H1 (cell line): ENCODE data around the gene RABEP1. TPM values are rescaled to one million over a fixed set of nuclear protein-coding genes. Genes with fewer than 3 reads are reported as not detected.

Source experiments
- BCL11A ChIP-seq, 2 experiments: IDR thresholded peaks; one replicate each; pipeline ENCODE4 v1.6.1; 2011; ENCODE audit warnings: low read depth in 2 of 2, low read length in 2 of 2, mild to moderate bottlenecking in 2 of 2
- CEBPB ChIP-seq: IDR thresholded peaks from 2 replicates; pipeline ENCODE4 v1.6.1; 2012; ENCODE audit warnings: low read depth, low read length
- KDM1A ChIP-seq: fragments of 200-600, 300-600 bp; sonication (generic); IDR thresholded peaks from 2 replicates; pipeline ENCODE4 v1.7.1; 2016; ENCODE audit warnings: mild to moderate bottlenecking, low read length, borderline replicate concordance
- RAD21 ChIP-seq, 2 experiments: IDR thresholded peaks in 1 of 2; conservative IDR thresholded peaks in 1 of 2; 2 replicates each; pipeline ENCODE4 v1.6.1; 2011; ENCODE audit warnings: low read depth in 2 of 2, low read length in 2 of 2, improper control_type of control experiment in 1 of 2, inconsistent platforms in 1 of 2, mild to moderate bottlenecking in 1 of 2, moderate library complexity in 1 of 2
- TEAD4 ChIP-seq: IDR thresholded peaks from 2 replicates; pipeline ENCODE4 v1.6.1; 2012; ENCODE audit warnings: low read depth, low read length, inconsistent platforms, mixed read lengths
- ZNF274 ChIP-seq: IDR thresholded peaks from 2 replicates; pipeline ENCODE4 v1.7.0; 2012; ENCODE audit warnings: low read length, borderline replicate concordance; ENCODE audit errors: extremely low read depth
- polyA plus RNA-seq, 7 experiments: library from polyadenylated mRNA; depleted of rRNA in 3 of 7; stranded (reverse) in 5 of 7; unstranded in 2 of 7; fragments of >200 nt in 5 of 7; fragments of 200-250 nt in 2 of 7; gene quantifications; 1 replicate in 5 of 7; 2 replicates in 1 of 7; 4 replicates in 1 of 7; pipeline versions ENCODE4 v1.2.1 to v1.2.3, GENCODE V29; 2011 to 2013; ENCODE audit warnings: missing spikeins in 2 of 7, mixed read lengths in 2 of 7
- total RNA-seq: library from RNA; stranded (reverse); fragmentation: NEBNext Ultra II Directional; extraction: Animal tissue kit (Norgen Biotek cat#: 25700); gene quantifications from 2 replicates; pipeline ENCODE4 v1.2.1, GENCODE V29; 2021

RABEP1 gene
- total and polyA plus RNA-seq, 2 of the 8 experiments (the other 6 are each of a cell fraction or from before 2014, with no cell fraction given) = 8.5 to 52.3 TPM

DNA sequence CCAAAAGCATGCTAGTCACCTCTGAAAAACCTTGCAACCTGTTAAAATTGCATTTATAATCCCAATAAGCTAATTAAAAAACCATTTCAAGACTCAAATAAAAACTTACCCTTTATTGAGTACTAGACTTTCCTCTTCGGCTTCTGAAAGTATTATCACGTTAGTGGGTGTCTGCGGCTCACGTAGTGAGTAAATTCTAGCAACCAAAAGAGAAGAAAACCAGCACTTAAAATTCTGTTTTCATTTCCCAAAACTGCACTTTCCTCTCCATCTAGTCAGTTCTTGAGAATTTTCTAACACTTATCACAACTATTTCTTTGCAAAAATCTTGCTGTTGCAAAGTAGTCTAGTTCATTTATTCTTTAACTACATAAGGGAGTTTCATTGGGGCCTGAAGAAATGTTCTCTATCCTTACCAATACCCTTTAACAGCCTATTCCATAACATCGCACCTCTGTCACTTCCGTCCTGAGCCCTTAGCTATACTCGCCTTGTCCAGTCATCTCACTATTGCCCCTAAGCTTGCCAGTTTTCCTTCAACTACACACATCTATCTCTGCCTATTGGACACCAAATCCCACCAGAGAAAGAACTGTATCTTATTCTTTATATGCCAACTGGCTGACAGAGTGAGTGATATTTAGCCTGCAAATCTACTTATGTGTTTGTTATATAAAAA lies 128.6 kb downstream of the RABEP1 start (continued):
- no peak for TF ChIP-seq RAD21 (IDR thresholded peaks at IDR 0.05 in 1 of 2, conservative IDR thresholded peaks at IDR 0.05 in 1 of 2; ENCODE audit: low read depth in 2 of 2, low read length in 2 of 2)
- no peak for TF ChIP-seq ZNF274
- no peak for TF ChIP-seq TEAD4
- TF ChIP-seq KDM1A = no peak
- no peak for TF ChIP-seq BCL11A (IDR thresholded peaks at IDR 0.05; ENCODE audit: low read depth in 2 of 2, low read length in 2 of 2)
- no peak for TF ChIP-seq CEBPB
